HCT116 (cell line): ENCODE data around the gene TMEM178B. TPM values are rescaled to one million over a fixed set of nuclear protein-coding genes. Genes with fewer than 3 reads are reported as not detected.

Experiments used
- ATAC-seq: fragments of 200-7000 bp; cut with Tn5 transposase; 2 replicates; pipeline ENCODE4 v1.9.1; 2020; ENCODE audit warnings: mild to moderate bottlenecking, moderate library complexity
- BruUV-seq: library from RNA; stranded (reverse); fragments of 400-500 nt; replicated peaks from 2 replicates; lab custom pipeline; 2021; lab: Mats Ljungman, UMichigan
- CTCF ChIA-PET: fragments of 300-600 bp; sonication (Branson Sonifier 250); formaldehyde crosslinking; loops from one replicate; lab custom pipeline; 2021; ENCODE audit warnings: antibody characterized with exemption; lab: Charles Lee
- POLR2A ChIA-PET: fragments of 300-600, 350-600 bp; sonication (Branson Sonifier 250); formaldehyde crosslinking; loops from one replicate; lab custom pipeline; 2021; ENCODE audit warnings: antibody characterized with exemption; lab: Charles Lee
- RAD21 ChIA-PET, 2 experiments: fragments of 300-600 bp; sonication (Branson Sonifier 250); formaldehyde crosslinking; loops; one replicate each; lab custom pipeline; 2023; ENCODE audit warnings: low total read pairs in 2 of 2; ENCODE audit not compliant: uncharacterized antibody in 2 of 2, unreplicated experiment in 2 of 2, low non-redundant PET in 1 of 2; lab: Charles Lee
- DNase-seq: peaks from one replicate; pipeline ENCODE4 v3.0.0-alpha.2; 2010; ENCODE audit warnings: low read depth, low spot score
- H2AFZ ChIP-seq: fragments of 200-600 bp; shearing (Covaris generic), sonication (generic); 2 replicates; pipeline ENCODE4 v1.6.1; 2017; ENCODE audit warnings: low read depth, mixed run types, mixed read lengths, antibody characterized with exemption, low read length; ENCODE audit not compliant: poor library complexity, severe bottlenecking
- H3K27ac ChIP-seq: 2 replicates; pipeline ENCODE4 v1.5.1; 2012; ENCODE audit warnings: low read depth, low read length
- H3K27me3 ChIP-seq: fragments of 200-600 bp; sonication (generic); 2 replicates; pipeline ENCODE4 v1.6.1; 2016; ENCODE audit warnings: mixed run types, low read length, mixed read lengths; ENCODE audit not compliant: insufficient read depth
- H3K36me3 ChIP-seq, 2 experiments: fragments of 200-500 bp in 1 of 2; fragments of 200-600 bp in 1 of 2; sonication (Bioruptor generic) in 1 of 2; sonication (generic) in 1 of 2; 2 replicates each; pipeline versions ENCODE4 v1.5.1 to v1.6.1; 2014 to 2016; ENCODE audit warnings: low read length in 2 of 2, inconsistent platforms in 1 of 2, mixed read lengths in 1 of 2, mixed run types in 1 of 2; ENCODE audit not compliant: insufficient read depth in 2 of 2, control insufficient read depth in 1 of 2
- H3K4me1 ChIP-seq, 2 experiments: fragments of 200-600 bp in 1 of 2; sonication (generic) in 1 of 2; 2 replicates each; pipeline versions ENCODE4 v1.5.1 to v1.6.1; 2012 to 2017; ENCODE audit warnings: low read length in 2 of 2, inconsistent platforms in 1 of 2, mild to moderate bottlenecking in 1 of 2, mixed read lengths in 1 of 2, mixed run types in 1 of 2, moderate library complexity in 1 of 2; ENCODE audit not compliant: insufficient read depth in 2 of 2, control insufficient read depth in 1 of 2
- H3K4me2 ChIP-seq: fragments of 200-600 bp; sonication (generic); 2 replicates; pipeline ENCODE4 v1.6.1; 2017; ENCODE audit warnings: mixed run types, low read length, mixed read lengths
- H3K4me3 ChIP-seq, 2 experiments: fragments of 200-600 bp in 1 of 2; sonication (generic) in 1 of 2; replicated peaks in 1 of 2; 2 replicates each; pipeline ENCODE4 v1.5.1; 2011 to 2016; ENCODE audit warnings: low read length in 2 of 2, control low read depth in 1 of 2, low read depth in 1 of 2, mild to moderate bottlenecking in 1 of 2, mixed read lengths in 1 of 2, mixed run types in 1 of 2
- H3K79me2 ChIP-seq: fragments of 200-600 bp; sonication (generic); 2 replicates; pipeline ENCODE4 v1.6.1; 2017; ENCODE audit warnings: mild to moderate bottlenecking, mixed run types, low read length, moderate library complexity, mixed read lengths; ENCODE audit not compliant: insufficient read depth
- H3K9ac ChIP-seq: fragments of 200-600 bp; sonication (generic); 2 replicates; pipeline ENCODE4 v1.6.1; 2016; ENCODE audit warnings: low read length, mixed read lengths
- H3K9me2 ChIP-seq: fragments of 200-600 bp; sonication (generic), shearing (Covaris generic); 2 replicates; pipeline ENCODE4 v1.6.1; 2017; ENCODE audit warnings: mixed run types, mild to moderate bottlenecking, moderate library complexity; ENCODE audit not compliant: insufficient read depth
- H3K9me3 ChIP-seq, 2 experiments: fragments of 200-500 bp in 1 of 2; fragments of 200-600 bp in 1 of 2; sonication (Bioruptor generic) in 1 of 2; sonication (generic) in 1 of 2; 2 replicates each; pipeline ENCODE4 v1.6.1; 2014 to 2017; ENCODE audit warnings: low read length in 2 of 2, mixed read lengths in 2 of 2, inconsistent platforms in 1 of 2, low read depth in 1 of 2, mild to moderate bottlenecking in 1 of 2, mixed run types in 1 of 2, moderate library complexity in 1 of 2; ENCODE audit not compliant: control insufficient read depth in 1 of 2, insufficient read depth in 1 of 2
- H4K20me1 ChIP-seq: fragments of 200-600 bp; sonication (generic), shearing (Covaris generic); 2 replicates; pipeline ENCODE4 v1.6.1; 2017; ENCODE audit warnings: mixed run types, mild to moderate bottlenecking, moderate library complexity; ENCODE audit not compliant: insufficient read depth
- CBX3 ChIP-seq: IDR thresholded peaks from 2 replicates; pipeline ENCODE4 v1.6.1; 2012; ENCODE audit warnings: low read depth
- CEBPB ChIP-seq: IDR thresholded peaks from 2 replicates; pipeline ENCODE4 v1.6.1; 2012; ENCODE audit warnings: low read depth
- EGR1 ChIP-seq: IDR thresholded peaks from 2 replicates; pipeline ENCODE4 v1.6.1; 2012; ENCODE audit warnings: low read depth
- ELF1 ChIP-seq: IDR thresholded peaks from 2 replicates; pipeline ENCODE4 v1.6.1; 2012; ENCODE audit warnings: low read depth, borderline replicate concordance
- EZH2 ChIP-seq: fragments of 200-600 bp; sonication (generic); IDR thresholded peaks from 2 replicates; pipeline ENCODE4 v1.6.1; 2017; ENCODE audit warnings: antibody characterized with exemption, mixed run types
- EZH2phosphoT487 ChIP-seq: fragments of 200-600 bp; IDR thresholded peaks from 2 replicates; pipeline ENCODE4 v1.6.1; 2018; ENCODE audit warnings: antibody characterized with exemption, borderline replicate concordance
- FOSL1 ChIP-seq: IDR thresholded peaks from 2 replicates; pipeline ENCODE4 v1.6.1; 2012; ENCODE audit warnings: low read depth
- JUND ChIP-seq: IDR thresholded peaks from 2 replicates; pipeline ENCODE4 v1.6.1; 2012
- POLR2A ChIP-seq: IDR thresholded peaks from 2 replicates; pipeline ENCODE4 v1.7.0; 2011; ENCODE audit warnings: borderline replicate concordance; ENCODE audit not compliant: insufficient read depth, insufficient read length; ENCODE audit errors: extremely low read depth
- RAD21 ChIP-seq: IDR thresholded peaks from 2 replicates; pipeline ENCODE4 v1.6.1; 2012; ENCODE audit warnings: low read depth, mild to moderate bottlenecking
- SIN3A ChIP-seq: IDR thresholded peaks from 2 replicates; pipeline ENCODE4 v1.6.1; 2012; ENCODE audit warnings: low read depth
- SP1 ChIP-seq: IDR thresholded peaks from 2 replicates; pipeline ENCODE4 v1.6.1; 2012; ENCODE audit warnings: low read depth
- TCF7L2 ChIP-seq: IDR thresholded peaks from 2 replicates; pipeline ENCODE4 v1.7.0; 2011; ENCODE audit warnings: borderline replicate concordance, inconsistent platforms; ENCODE audit not compliant: insufficient read depth, insufficient read length; ENCODE audit errors: extremely low read depth
- YY1 ChIP-seq: IDR thresholded peaks from 2 replicates; pipeline ENCODE4 v1.6.1; 2011; ENCODE audit warnings: low read length, low read depth, moderate library complexity, mild to moderate bottlenecking; ENCODE audit not compliant: insufficient replicate concordance; ENCODE audit errors: extremely low read depth
- ZFX ChIP-seq: fragments of 450-650 bp; IDR thresholded peaks from 2 replicates; pipeline ENCODE4 v1.6.1; 2017
- ZNF274 ChIP-seq: fragments of 200-500 bp; sonication (Bioruptor generic); IDR thresholded peaks from 2 replicates; pipeline ENCODE4 v1.6.1; 2014; ENCODE audit warnings: mild to moderate bottlenecking, low read depth, low read length, inconsistent platforms
- intact Hi-C: fragments of 100-400 bp; cut with micrococcal nuclease; formaldehyde crosslinking; loops from 2 replicates; pipeline ENCODE4 v1.10.0; 2022
- total RNA-seq: library from RNA; stranded (reverse); gene quantifications from one replicate; pipeline ENCODE4 v1.2.1, GENCODE V29; 2021; ENCODE audit not compliant: unreplicated experiment
- TF ChIP-seq, protein P1 (sequence below): IDR thresholded peaks from 2 replicates; pipeline ENCODE4 v1.6.1; 2012
- TF ChIP-seq, protein P2 (sequence below): IDR thresholded peaks from 2 replicates; pipeline ENCODE4 v1.6.1; 2012

The TMEM178B gene
- total RNA-seq, 1 experiment from 2014 or later: 0.02 TPM

DNA sequence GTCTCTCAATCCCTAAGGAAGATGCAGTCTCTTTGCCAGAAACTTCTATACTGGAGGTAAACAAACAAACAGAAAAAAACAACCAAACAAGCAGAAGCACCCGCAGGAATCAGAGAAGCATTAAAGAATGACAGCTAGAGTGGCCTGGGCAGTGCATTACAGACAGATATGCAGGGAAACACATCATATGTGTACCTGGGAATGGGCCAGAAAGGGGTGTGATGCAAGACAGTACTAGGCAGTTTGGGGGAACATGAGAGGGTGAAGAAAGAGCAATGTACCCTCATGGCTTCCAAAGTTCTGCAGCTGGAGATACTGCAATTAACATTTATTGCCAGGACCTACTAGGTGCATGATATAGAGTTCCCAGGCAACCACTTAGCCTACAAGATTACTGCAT lies 177.3 kb downstream of the TMEM178B start:
- ChIA-PET RAD21 (no interaction called here), POLR2A (no interaction called here), CTCF (no interaction called here)
- H3K27ac ChIP-seq: no peak overlapping the region
- no TSS peak for BruUV-seq
- H3K36me3 ChIP-seq: no peaks in the 10 kb centered on the region
- DNase-seq (no peak), ATAC-seq (no peak)
- H3K9ac ChIP-seq: no peak overlapping the region
- H3K9me3 ChIP-seq: no peaks in the 10 kb centered on the region
- no peaks in the 10 kb centered on the region for H3K4me1 ChIP-seq
- H3K79me2 ChIP-seq: no peaks in the 10 kb centered on the region
- H4K20me1 ChIP-seq: no peaks in the 10 kb centered on the region
- H3K9me2 ChIP-seq: no peaks in the 10 kb centered on the region
- intact Hi-C loops: no loop called here
- H3K4me2 ChIP-seq: no peak overlapping the region
- no peak overlapping the region for H3K4me3 ChIP-seq
- no peak overlapping the region for H2AFZ ChIP-seq
- no peak for TF ChIP-seq CEBPB
- no peak for TF ChIP-seq EZH2phosphoT487
- TF ChIP-seq POLR2A: no peak
- TF ChIP-seq, protein P1, sequence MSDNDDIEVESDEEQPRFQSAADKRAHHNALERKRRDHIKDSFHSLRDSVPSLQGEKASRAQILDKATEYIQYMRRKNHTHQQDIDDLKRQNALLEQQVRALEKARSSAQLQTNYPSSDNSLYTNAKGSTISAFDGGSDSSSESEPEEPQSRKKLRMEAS: no peak
- no peak for TF ChIP-seq SP1
- TF ChIP-seq SIN3A: no peak
- TF ChIP-seq, protein P2, sequence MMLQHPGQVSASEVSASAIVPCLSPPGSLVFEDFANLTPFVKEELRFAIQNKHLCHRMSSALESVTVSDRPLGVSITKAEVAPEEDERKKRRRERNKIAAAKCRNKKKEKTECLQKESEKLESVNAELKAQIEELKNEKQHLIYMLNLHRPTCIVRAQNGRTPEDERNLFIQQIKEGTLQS: no peak
- TF ChIP-seq CBX3: no peak
- no peak for TF ChIP-seq RAD21
- TF ChIP-seq JUND: no peak
- TF ChIP-seq FOSL1: no peak
- no peak for TF ChIP-seq ZFX
- no peak for TF ChIP-seq YY1
- TF ChIP-seq EGR1: no peak
- no peak for TF ChIP-seq TCF7L2
- no peak for TF ChIP-seq EZH2
- no peak for TF ChIP-seq ZNF274
- TF ChIP-seq ELF1: no peak
- peaks cover 22% of the 10 kb centered on the region for H3K27me3 ChIP-seq
